ENCODE measurements around the gene ATP10A.

ATP10A gene

DNA sequence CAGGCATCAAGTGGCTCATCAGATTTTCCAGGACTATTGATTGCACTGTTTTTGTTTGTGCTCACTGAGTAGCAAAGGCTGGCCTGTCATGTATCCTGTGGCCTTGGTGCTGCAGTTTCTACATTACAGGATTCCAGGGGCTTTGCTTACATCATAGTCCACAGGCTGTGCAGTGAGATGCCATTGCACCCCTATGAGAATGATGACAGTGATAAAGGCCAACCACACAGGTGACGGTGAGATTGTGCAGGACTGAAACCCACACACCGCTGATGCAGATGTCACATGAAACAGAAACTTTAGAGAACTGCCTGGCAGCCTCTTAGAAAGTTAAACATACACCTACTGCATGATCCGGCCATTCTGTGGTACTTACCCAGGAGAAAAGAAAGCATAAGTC, 229.3 kb downstream of the ATP10A start:
- DNase-seq: no peak

DNA sequence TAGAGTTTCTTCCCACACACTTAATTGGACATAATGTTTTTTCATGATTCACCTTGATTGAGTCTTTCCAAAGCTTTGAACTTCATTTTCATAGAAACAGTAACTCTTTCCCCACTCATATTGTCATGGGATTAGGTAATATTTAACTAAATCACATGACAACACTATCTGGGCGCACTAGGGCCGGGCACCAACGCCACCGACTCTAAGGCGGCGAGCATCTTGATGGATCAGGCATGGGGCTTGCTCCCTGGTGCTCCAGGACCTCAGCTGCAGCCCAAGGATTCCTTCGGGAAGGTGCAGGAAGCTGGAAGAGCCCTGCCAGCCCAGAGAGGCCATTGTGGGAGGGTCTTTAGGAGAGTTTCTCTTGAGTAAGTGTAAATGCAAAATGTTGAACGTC, 231.2 kb downstream of the ATP10A start:
- DNase-seq: no peak
